HG02852 (cell line): ENCODE data around the gene AKT3.
"Not testable (repeated sequence)": the region's sequence is repeated elsewhere in the genome, so short reads cannot be mapped to it uniquely, and the experiment has no call there.

ENCODE experiments used
- ATAC-seq: cut with Tn5 transposase; IDR thresholded peaks from one replicate; pipeline ENCODE4 v1.9.1; 2021; ENCODE audit warnings: mild to moderate bottlenecking, moderate library complexity; ENCODE audit not compliant: unreplicated experiment

Gene AKT3

GRCh38 chr1:243850202-243850451 is at the start of gene AKT3:
AKT3 (minus strand) TSS chr1:243850243; CDS start chr1:243843170, 7,073 bp downstream.
- peak; percentile 59 for ATAC-seq

GRCh38 chr1:243898278-243898677 is 48.2 kb upstream of the AKT3 start:
- ATAC-seq = no peak

- ATAC-seq = no peak
These were observed 46.3 kb upstream of the AKT3 start for GRCh38 chr1:243896313-243896712.

- ATAC-seq = no peak
These were observed 42.4 kb upstream of the AKT3 start for GRCh38 chr1:243892456-243892855.

GRCh38 chr1:243890576-243890975 is 40.5 kb upstream of the AKT3 start:
- ATAC-seq = no peak

- ATAC-seq = no peak
These were observed 35.8 kb upstream of the AKT3 start for GRCh38 chr1:243885806-243886205.

GRCh38 chr1:243884603-243885002 is 34.6 kb upstream of the AKT3 start:
- ATAC-seq = no peak

GRCh38 chr1:243883551-243883950 is 33.5 kb upstream of the AKT3 start:
- ATAC-seq = no peak

GRCh38 chr1:243882276-243882675 is 32.2 kb upstream of the AKT3 start:
- ATAC-seq = no peak

GRCh38 chr1:243877058-243877457 is 27.0 kb upstream of the AKT3 start:
- not testable (repeated sequence) for ATAC-seq

GRCh38 chr1:243855616-243856318 is 5.7 kb upstream of the AKT3 start:
- no peak for ATAC-seq

GRCh38 chr1:243851765-243852164 is 1.7 kb upstream of the AKT3 start:
- no peak for ATAC-seq

- ATAC-seq = no peak
These were observed 1.3 kb upstream of the AKT3 start for GRCh38 chr1:243851257-243851756.

GRCh38 chr1:243850452-243851256 is 611 bp upstream of the AKT3 start:
- peak; percentile 34 for ATAC-seq

GRCh38 chr1:243849421-243850201 is 432 bp downstream of the AKT3 start:
- peak; percentile 27 for ATAC-seq

- ATAC-seq = peak; percentile 19
These were observed 1.1 kb downstream of the AKT3 start for GRCh38 chr1:243848858-243849420.

- ATAC-seq = no peak
These were observed 1.7 kb downstream of the AKT3 start for GRCh38 chr1:243848165-243848857.

GRCh38 chr1:243846761-243847160 is 3.3 kb downstream of the AKT3 start:
- no peak for ATAC-seq

- no peak for ATAC-seq
These were observed 4.2 kb downstream of the AKT3 start for GRCh38 chr1:243845888-243846287.

GRCh38 chr1:243844186-243844585 is 5.9 kb downstream of the AKT3 start:
- no peak for ATAC-seq
